Parathyroid adenoma (tissue), 2 donors: Measurements from ENCODE around the gene FCN3.

Source experiments
- H2AFZ ChIP-seq: fragments of 300-600 bp; sonication (generic); one replicate; pipeline ENCODE4 v1.7.0; 2017; ENCODE audit warnings: antibody characterized with exemption, mild to moderate bottlenecking
- H3K27ac ChIP-seq: fragments of 300-600 bp; sonication (generic); one replicate; pipeline ENCODE4 v1.7.0; 2017
- H3K27me3 ChIP-seq: fragments of 300-600 bp; sonication (generic); one replicate; pipeline ENCODE4 v1.7.0; 2017; ENCODE audit warnings: low read length; ENCODE audit not compliant: control insufficient read depth, insufficient read depth
- H3K36me3 ChIP-seq: fragments of 300-600 bp; sonication (generic); one replicate; pipeline ENCODE4 v1.7.0; 2017; ENCODE audit warnings: low read length; ENCODE audit not compliant: control insufficient read depth, insufficient read depth
- H3K4me1 ChIP-seq: fragments of 300-600 bp; sonication (generic); one replicate; pipeline ENCODE4 v1.7.0; 2017; ENCODE audit warnings: control low read depth
- H3K4me2 ChIP-seq: fragments of 300-600 bp; sonication (generic); one replicate; pipeline ENCODE4 v1.7.0; 2017; ENCODE audit warnings: low read length
- H3K4me3 ChIP-seq: fragments of 300-600 bp; sonication (generic); one replicate; pipeline ENCODE4 v1.7.0; 2017; ENCODE audit warnings: low read depth, low read length
- H3K79me2 ChIP-seq: fragments of 300-600 bp; sonication (generic); one replicate; pipeline ENCODE4 v1.7.0; 2017; ENCODE audit warnings: control low read depth
- H3K9ac ChIP-seq: fragments of 300-600 bp; sonication (generic); one replicate; pipeline ENCODE4 v1.7.0; 2017; ENCODE audit warnings: mild to moderate bottlenecking
- H3K9me3 ChIP-seq: fragments of 300-600 bp; sonication (generic); one replicate; pipeline ENCODE4 v1.7.0; 2017; ENCODE audit warnings: low read length; ENCODE audit not compliant: control insufficient read depth
- CTCF ChIP-seq: fragments of 300-600 bp; sonication (generic); IDR thresholded peaks from one replicate; pipeline ENCODE4 v1.7.0; 2017; ENCODE audit warnings: antibody characterized with exemption, mild to moderate bottlenecking
- donor health status: primary hyperparathyroidism.

The FCN3 gene

GRCh38 chr1:27355683-27356082 is 18.9 kb downstream of the FCN3 start:
- no peaks in the 10 kb centered on the region for H3K9me3 ChIP-seq
- no peak overlapping the region for H2AFZ ChIP-seq
- TF ChIP-seq CTCF, result no peak
- no peak overlapping the region for H3K4me3 ChIP-seq
- H3K4me2 ChIP-seq, result no peak overlapping the region
- H3K9ac ChIP-seq, result no peak overlapping the region
- no peaks in the 10 kb centered on the region for H3K36me3 ChIP-seq
- H3K27me3 ChIP-seq, result no peaks in the 10 kb centered on the region
- no peaks in the 10 kb centered on the region for H3K4me1 ChIP-seq
- H3K79me2 ChIP-seq, result no peaks in the 10 kb centered on the region
- no peak overlapping the region for H3K27ac ChIP-seq

GRCh38 chr1:27353629-27354028 is 21.0 kb downstream of the FCN3 start:
- no peaks in the 10 kb centered on the region for H3K36me3 ChIP-seq
- H2AFZ ChIP-seq, result no peak overlapping the region
- no peaks in the 10 kb centered on the region for H3K27me3 ChIP-seq
- no peak overlapping the region for H3K4me3 ChIP-seq
- H3K4me2 ChIP-seq, result no peak overlapping the region
- H3K27ac ChIP-seq, result no peak overlapping the region
- H3K9ac ChIP-seq, result no peak overlapping the region
- no peaks in the 10 kb centered on the region for H3K79me2 ChIP-seq
- no peaks in the 10 kb centered on the region for H3K4me1 ChIP-seq
- TF ChIP-seq CTCF, result no peak
- H3K9me3 ChIP-seq, result no peaks in the 10 kb centered on the region

DNA sequence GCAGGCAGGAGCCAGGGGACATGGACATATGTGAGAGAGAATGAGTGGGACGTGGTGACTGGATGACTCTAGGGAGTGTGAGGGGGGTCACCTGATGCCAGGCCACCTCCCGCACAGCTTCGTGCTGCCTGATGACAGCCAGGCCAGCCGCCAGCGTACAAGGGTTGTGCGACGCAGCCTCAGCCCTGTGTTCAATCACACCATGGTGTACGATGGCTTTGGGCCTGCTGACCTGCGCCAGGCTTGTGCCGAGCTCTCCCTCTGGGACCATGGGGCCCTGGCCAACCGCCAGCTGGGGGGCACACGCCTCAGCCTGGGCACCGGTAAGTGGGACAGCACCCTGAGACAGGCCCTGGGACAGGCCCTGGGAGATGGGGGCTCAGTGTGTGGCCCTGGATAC is 21.5 kb downstream of the FCN3 start:
- Histone ChIP-seq H3K4me2 (no peak overlapping the region), H3K9ac (no peak overlapping the region), H3K79me2 (no peaks in the 10 kb centered on the region), H3K4me1 (no peaks in the 10 kb centered on the region), H3K9me3 (no peaks in the 10 kb centered on the region), H3K36me3 (no peaks in the 10 kb centered on the region), H3K27me3 (no peaks in the 10 kb centered on the region), H3K4me3 (no peak overlapping the region), H2AFZ (no peak overlapping the region), H3K27ac (no peak overlapping the region)
- no peak for TF ChIP-seq CTCF

DNA sequence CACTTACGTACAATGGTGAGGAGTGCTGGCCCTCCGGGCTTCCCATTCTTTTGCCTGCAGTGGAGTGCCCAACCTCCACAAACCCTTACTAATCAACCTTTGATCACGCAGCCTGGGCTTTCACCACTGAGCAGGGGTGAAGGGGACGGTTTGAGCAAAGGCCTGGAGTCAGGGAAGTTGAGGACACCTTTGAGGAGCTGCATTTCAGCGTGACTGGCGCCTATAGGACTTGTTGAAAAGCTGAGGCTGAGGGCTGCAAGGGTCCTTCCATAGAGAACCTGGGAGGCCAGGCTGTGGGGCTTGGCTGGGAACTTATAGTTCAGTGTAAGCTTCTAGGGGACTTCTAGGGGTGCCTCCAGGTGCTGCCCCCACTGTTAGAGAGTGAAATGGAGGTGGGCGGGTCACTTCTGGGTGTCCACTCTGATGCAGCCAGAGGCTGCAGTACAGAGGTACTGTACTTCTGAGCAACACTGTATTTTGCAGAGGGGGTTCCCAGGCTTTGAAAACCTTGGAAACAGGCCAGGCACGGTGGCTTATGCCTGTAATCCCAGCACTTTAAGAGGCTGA is 23.0 kb downstream of the FCN3 start:
- Histone ChIP-seq H3K4me1 (no peaks in the 10 kb centered on the region), H3K4me2 (no peak overlapping the region), H3K27ac (no peak overlapping the region), H3K4me3 (no peak overlapping the region), H3K36me3 (no peaks in the 10 kb centered on the region), H3K27me3 (no peaks in the 10 kb centered on the region), H3K9me3 (no peaks in the 10 kb centered on the region), H2AFZ (no peak overlapping the region), H3K9ac (no peak overlapping the region), H3K79me2 (no peaks in the 10 kb centered on the region)
- TF ChIP-seq CTCF, result no peak
